ENCODE data around the gene IL4. TPM values are rescaled to one million over a fixed set of nuclear protein-coding genes. Genes with fewer than 3 reads are reported as not detected.

Gene IL4
- total RNA-seq, 3 donors from 2014 or later, result 17.9 to 45.9 (median 18.5) TPM

- Mint-ChIP-seq H3K4me3 (peak overlapping the region; percentile 63), H3K36me3 (ENCODE audit: insufficient read depth) (no peaks in the 10 kb centered on the region), H3K4me1 (ENCODE audit: low read depth) (peaks cover 11% of the 10 kb centered on the region), H3K9me3 (no peaks in the 10 kb centered on the region), H3K27me3 (ENCODE audit: low read depth) (peaks cover 2% of the 10 kb centered on the region)
- DNase-seq (no peak), ATAC-seq (peak; percentile 63 to 64)
Observed at GRCh38 chr5:132674671-132675506, 1.1 kb downstream of the IL4 start.

- Mint-ChIP-seq H3K4me1 (ENCODE audit: low read depth) (peaks cover 11% of the 10 kb centered on the region), H3K4me3 (no peak overlapping the region), H3K36me3 (ENCODE audit: insufficient read depth) (no peaks in the 10 kb centered on the region), H3K9me3 (no peaks in the 10 kb centered on the region), H3K27me3 (ENCODE audit: low read depth) (peaks cover 2% of the 10 kb centered on the region)
- no peak for ATAC-seq
- DNase-seq, result no peak
Observed at GRCh38 chr5:132675936-132676689, 2.3 kb downstream of the IL4 start.

- H3K27me3 Mint-ChIP-seq (ENCODE audit: low read depth), result peaks cover 2% of the 10 kb centered on the region
- H3K9me3 Mint-ChIP-seq, result no peaks in the 10 kb centered on the region
- H3K4me3 Mint-ChIP-seq, result no peak overlapping the region
- ATAC-seq (no peak), DNase-seq (no peak)
- peaks cover 11% of the 10 kb centered on the region for H3K4me1 Mint-ChIP-seq (ENCODE audit: low read depth)
- H3K36me3 Mint-ChIP-seq (ENCODE audit: insufficient read depth), result no peaks in the 10 kb centered on the region
Observed at GRCh38 chr5:132677191-132677590, 3.4 kb downstream of the IL4 start.

GRCh38 chr5:132677682-132678400 lies 4.1 kb downstream of the IL4 start:
- Mint-ChIP-seq H3K9me3 (no peaks in the 10 kb centered on the region), H3K4me3 (no peak overlapping the region), H3K36me3 (ENCODE audit: insufficient read depth) (no peaks in the 10 kb centered on the region), H3K27me3 (ENCODE audit: low read depth) (peaks cover 2% of the 10 kb centered on the region), H3K4me1 (ENCODE audit: low read depth) (peaks cover 11% of the 10 kb centered on the region)
- DNase-seq (no peak), ATAC-seq (no peak)

DNA sequence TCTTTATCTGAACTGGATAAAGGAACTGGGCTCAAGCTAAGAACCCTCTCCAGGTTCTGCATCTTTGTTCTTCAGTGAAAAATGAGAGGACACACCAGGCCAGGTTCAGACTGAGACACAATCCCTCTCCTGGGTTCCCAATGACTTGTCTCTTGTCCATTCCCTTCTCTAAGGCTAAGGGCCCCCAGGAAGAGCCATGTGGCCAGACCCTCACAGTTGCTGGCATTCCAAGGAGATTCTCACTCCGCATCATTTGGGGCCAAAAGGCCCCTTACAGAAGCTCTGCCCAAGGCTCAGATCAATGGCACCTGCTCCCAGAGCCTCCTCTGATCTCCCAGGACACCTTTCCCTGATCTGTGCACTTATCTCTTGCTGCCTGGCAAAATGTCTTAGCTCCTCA lies 4.9 kb downstream of the IL4 start:
- peaks cover 11% of the 10 kb centered on the region for H3K4me1 Mint-ChIP-seq (ENCODE audit: low read depth)
- no peaks in the 10 kb centered on the region for H3K9me3 Mint-ChIP-seq
- ATAC-seq (no peak), DNase-seq (no peak)
- no peak overlapping the region for H3K4me3 Mint-ChIP-seq
- peaks cover 2% of the 10 kb centered on the region for H3K27me3 Mint-ChIP-seq (ENCODE audit: low read depth)
- no peaks in the 10 kb centered on the region for H3K36me3 Mint-ChIP-seq (ENCODE audit: insufficient read depth)

- H3K4me1 Mint-ChIP-seq (ENCODE audit: low read depth), result peaks cover 9% of the 10 kb centered on the region
- H3K9me3 Mint-ChIP-seq, result no peaks in the 10 kb centered on the region
- no peak for ATAC-seq
- no peak overlapping the region for H3K4me3 Mint-ChIP-seq
- H3K36me3 Mint-ChIP-seq (ENCODE audit: insufficient read depth), result no peaks in the 10 kb centered on the region
- no peak for DNase-seq
- peaks cover 2% of the 10 kb centered on the region for H3K27me3 Mint-ChIP-seq (ENCODE audit: low read depth)
Observed at GRCh38 chr5:132679166-132679565, 5.4 kb downstream of the IL4 start.

DNA sequence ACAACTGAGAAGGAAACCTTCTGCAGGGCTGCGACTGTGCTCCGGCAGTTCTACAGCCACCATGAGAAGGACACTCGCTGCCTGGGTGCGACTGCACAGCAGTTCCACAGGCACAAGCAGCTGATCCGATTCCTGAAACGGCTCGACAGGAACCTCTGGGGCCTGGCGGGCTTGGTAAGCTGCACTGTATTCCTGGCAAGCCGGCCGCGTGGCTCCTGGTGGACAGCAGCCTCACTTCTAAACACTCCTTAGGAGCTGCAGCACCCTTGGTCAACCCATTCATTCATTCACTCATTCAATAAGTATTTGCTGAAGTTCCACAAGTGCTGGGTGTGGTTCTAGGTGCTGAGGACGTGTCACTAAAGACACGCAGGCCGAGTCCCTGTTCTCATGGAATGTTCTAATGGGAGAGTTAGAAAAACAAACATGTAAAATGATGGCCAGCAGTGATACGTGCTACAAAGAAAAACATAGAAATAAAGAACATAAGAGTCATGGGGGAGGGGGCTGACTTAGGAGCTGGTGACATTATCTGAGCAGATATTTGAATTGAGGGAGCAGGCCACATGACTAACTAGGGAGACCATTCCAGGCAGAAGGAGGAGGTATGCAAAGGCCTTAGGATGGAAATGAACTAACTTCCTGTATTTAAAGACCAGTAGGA lies 6.1 kb downstream of the IL4 start:
- H3K36me3 Mint-ChIP-seq (ENCODE audit: insufficient read depth), result no peaks in the 10 kb centered on the region
- peaks cover 2% of the 10 kb centered on the region for H3K27me3 Mint-ChIP-seq (ENCODE audit: low read depth)
- peaks cover 6% of the 10 kb centered on the region for H3K4me1 Mint-ChIP-seq (ENCODE audit: low read depth)
- H3K9me3 Mint-ChIP-seq, result no peaks in the 10 kb centered on the region
- ATAC-seq (no peak), DNase-seq (no peak)
- no peak overlapping the region for H3K4me3 Mint-ChIP-seq

- Mint-ChIP-seq H3K36me3 (ENCODE audit: insufficient read depth) (no peaks in the 10 kb centered on the region), H3K9me3 (no peaks in the 10 kb centered on the region), H3K4me3 (no peak overlapping the region), H3K27me3 (ENCODE audit: low read depth) (peaks cover 2% of the 10 kb centered on the region), H3K4me1 (ENCODE audit: low read depth) (peaks cover 7% of the 10 kb centered on the region)
- no peak for DNase-seq
- no peak for ATAC-seq
Observed at GRCh38 chr5:132680780-132681475, 7.1 kb downstream of the IL4 start.

DNA sequence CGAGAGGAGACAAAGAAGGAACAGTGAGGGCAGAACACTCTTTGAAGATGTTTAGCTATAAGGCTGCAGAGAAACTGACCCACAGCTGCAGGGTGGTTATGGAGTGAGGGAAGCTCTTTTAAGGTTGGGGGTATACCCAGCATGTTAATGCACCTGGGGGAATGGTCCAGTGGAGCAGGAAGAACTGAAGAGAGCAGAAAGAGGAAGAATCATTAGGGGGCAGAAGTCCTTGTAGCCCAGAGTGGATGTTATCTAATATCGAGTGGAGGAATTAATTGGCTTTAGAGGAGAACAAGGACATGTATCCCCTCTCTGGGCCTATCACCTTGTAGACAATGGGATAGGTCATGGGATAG lies 7.7 kb downstream of the IL4 start:
- ATAC-seq, result no peak
- Mint-ChIP-seq H3K4me3 (no peak overlapping the region), H3K27me3 (ENCODE audit: low read depth) (peaks cover 2% of the 10 kb centered on the region), H3K36me3 (ENCODE audit: insufficient read depth) (no peaks in the 10 kb centered on the region), H3K4me1 (ENCODE audit: low read depth) (peaks cover 6% of the 10 kb centered on the region), H3K9me3 (no peaks in the 10 kb centered on the region)
- no peak for DNase-seq

DNA sequence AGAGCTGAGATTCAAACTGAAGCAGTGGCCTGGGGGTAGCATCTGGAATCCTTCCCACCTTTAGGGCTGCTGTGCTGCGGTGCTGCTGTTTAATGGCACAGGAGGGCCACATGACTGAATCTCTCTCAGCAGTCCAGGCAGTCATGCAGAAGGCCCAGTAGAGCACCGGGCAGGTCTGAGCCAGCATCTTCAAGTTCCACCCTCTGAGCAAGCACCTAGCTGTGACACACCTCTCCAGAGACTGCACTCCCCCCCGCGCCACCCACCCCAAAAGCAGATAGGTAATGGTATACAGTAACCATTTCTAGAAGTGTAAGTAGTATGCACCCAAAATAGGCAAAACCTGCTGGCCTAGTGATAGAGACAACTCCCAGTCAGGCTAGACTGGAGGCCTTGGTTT lies 8.2 kb downstream of the IL4 start:
- no peak for DNase-seq
- ATAC-seq, result no peak
- peaks cover 2% of the 10 kb centered on the region for H3K36me3 Mint-ChIP-seq (ENCODE audit: insufficient read depth)
- H3K27me3 Mint-ChIP-seq (ENCODE audit: low read depth), result peaks cover 2% of the 10 kb centered on the region
- H3K4me1 Mint-ChIP-seq (ENCODE audit: low read depth), result peaks cover 5% of the 10 kb centered on the region
- no peak overlapping the region for H3K4me3 Mint-ChIP-seq
- no peaks in the 10 kb centered on the region for H3K9me3 Mint-ChIP-seq

DNA sequence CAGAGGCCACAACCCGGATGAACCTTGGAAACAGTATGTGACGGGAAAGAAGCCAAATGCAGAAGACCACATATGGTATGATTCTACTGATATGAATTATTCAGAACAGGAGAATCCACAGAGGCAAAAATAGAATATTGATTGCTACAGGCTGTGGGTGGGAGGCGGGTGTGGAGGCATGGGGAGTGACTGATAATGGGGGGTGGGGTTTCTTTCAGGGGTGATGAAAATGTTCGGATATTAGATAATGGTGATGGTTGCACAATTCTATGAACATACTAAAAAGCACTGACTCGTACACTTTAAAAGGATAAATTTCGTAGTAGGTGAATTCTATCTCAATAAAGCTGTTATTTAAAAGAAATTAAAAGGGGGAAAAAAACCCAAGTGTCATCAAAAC lies 10.7 kb downstream of the IL4 start:
- Mint-ChIP-seq H3K36me3 (ENCODE audit: insufficient read depth) (peaks cover 3% of the 10 kb centered on the region), H3K27me3 (ENCODE audit: low read depth) (no peaks in the 10 kb centered on the region), H3K4me3 (no peak overlapping the region), H3K4me1 (ENCODE audit: low read depth) (peaks cover 24% of the 10 kb centered on the region), H3K9me3 (no peaks in the 10 kb centered on the region)
- ATAC-seq (no peak), DNase-seq (no peak)

DNA sequence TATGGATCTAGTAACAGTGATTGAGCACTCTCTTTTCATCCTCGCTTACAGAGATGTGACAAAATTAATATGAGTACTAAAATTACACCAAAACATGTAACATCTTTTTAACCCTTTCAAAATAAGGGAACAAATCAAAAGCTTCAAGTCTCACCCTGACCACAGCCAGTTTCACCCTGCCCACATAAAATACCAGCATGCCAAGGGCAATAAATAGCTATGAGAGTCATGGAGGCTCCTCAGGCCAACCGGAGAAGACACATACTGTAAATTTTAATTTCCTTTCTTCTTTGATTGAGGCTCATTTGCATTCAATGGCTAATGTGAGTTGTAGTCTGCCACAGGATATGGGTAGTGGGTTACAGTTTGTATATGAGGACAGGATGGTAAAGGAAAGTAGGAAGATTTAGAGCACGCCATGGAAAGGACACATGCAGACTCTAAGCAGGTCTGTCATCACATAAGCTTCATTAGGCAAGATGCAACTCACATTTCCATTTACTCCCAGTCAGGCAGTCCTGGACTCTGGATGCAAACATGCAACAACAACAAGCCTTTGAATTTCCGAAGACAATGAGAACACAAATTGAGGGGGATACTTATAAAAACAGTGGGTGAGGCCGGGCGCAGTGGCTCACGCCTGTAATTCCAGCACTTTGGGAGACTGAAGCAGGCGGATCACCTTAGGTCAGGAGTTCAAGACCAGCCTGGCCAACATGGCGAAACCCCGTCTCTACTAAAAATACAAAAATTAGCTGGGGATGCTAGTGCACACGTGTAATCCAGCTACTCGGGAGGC lies 11.3 kb downstream of the IL4 start:
- Mint-ChIP-seq H3K36me3 (ENCODE audit: insufficient read depth) (peaks cover 3% of the 10 kb centered on the region), H3K4me1 (ENCODE audit: low read depth) (peaks cover 25% of the 10 kb centered on the region), H3K27me3 (ENCODE audit: low read depth) (no peaks in the 10 kb centered on the region), H3K4me3 (no peak overlapping the region), H3K9me3 (no peaks in the 10 kb centered on the region)
- ATAC-seq (no peak), DNase-seq (no peak)

DNA sequence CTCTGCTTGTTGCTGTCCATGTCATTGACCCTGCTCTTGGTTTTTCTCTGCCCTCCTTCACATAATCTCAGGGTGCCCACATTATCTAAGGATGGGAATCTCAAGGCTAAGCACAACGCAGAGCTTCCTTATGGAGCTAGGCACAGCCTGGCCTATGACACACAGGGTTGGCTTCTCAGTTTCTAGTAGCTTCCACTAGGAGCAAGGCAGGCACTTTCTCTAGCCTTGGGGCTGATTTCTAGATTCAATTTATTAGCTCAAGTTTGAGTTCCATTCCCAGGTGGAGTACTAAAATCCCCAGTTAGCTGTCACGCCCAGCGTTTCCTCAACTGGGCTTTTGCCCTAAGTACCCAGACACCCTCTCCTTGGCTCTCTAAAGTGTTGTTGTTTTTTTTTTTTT lies 12.4 kb downstream of the IL4 start:
- DNase-seq (no peak), ATAC-seq (no peak)
- Mint-ChIP-seq H3K4me1 (ENCODE audit: low read depth) (peaks cover 25% of the 10 kb centered on the region), H3K36me3 (ENCODE audit: insufficient read depth) (peaks cover 3% of the 10 kb centered on the region), H3K27me3 (ENCODE audit: low read depth) (no peaks in the 10 kb centered on the region), H3K4me3 (no peak overlapping the region), H3K9me3 (no peaks in the 10 kb centered on the region)

All from activated T-cell treated with anti-CD3 and anti-CD28 coated beads, Interleukin-2, amount 50 U/mL, for 4 hours (primary cell).